CD4-positive, alpha-beta T cell (primary cell): Measurements from ENCODE around the gene SLC2A10. TPM values are rescaled to one million over a fixed set of nuclear protein-coding genes. Genes with fewer than 3 reads are reported as not detected.

ENCODE experiments used
- ATAC-seq: fragments of 200-7000 bp; cut with Tn5 transposase; one replicate; pipeline ENCODE4 v1.10.0; 2022; ENCODE audit warnings: mild to moderate bottlenecking; ENCODE audit not compliant: poor library complexity
- CTCF ChIA-PET: fragments of 350-600 bp; sonication (Branson Sonifier 250); formaldehyde crosslinking; loops from one replicate; lab custom pipeline; 2021; ENCODE audit warnings: antibody characterized with exemption, inconsistent platforms; lab: Charles Lee
- POLR2A ChIA-PET: fragments of 350-600 bp; sonication (Branson Sonifier 250); formaldehyde crosslinking; loops from one replicate; lab custom pipeline; 2021; ENCODE audit warnings: antibody characterized with exemption, inconsistent platforms; lab: Charles Lee
- DNase-seq, 14 experiments: peaks; one replicate each; pipeline ENCODE4 v3.0.0-alpha.2; 2013 to 2020; ENCODE audit warnings: mixed read lengths in 2 of 14
- H3K27ac ChIP-seq, 2 donors: one replicate each; pipeline versions ENCODE4 v1.5.1 to v1.7.0; 2013; ENCODE audit warnings: low read length in 2 of 2, low read depth in 1 of 2, mild to moderate bottlenecking in 1 of 2
- H3K27me3 ChIP-seq, 2 experiments: 1 replicate in 1 of 2; 2 replicates in 1 of 2; pipeline versions ENCODE4 v1.6.1 to v1.7.0; 2013; ENCODE audit warnings: low read length in 2 of 2, control low read depth in 1 of 2, mild to moderate bottlenecking in 1 of 2, moderate library complexity in 1 of 2; ENCODE audit not compliant: insufficient read depth in 2 of 2, control insufficient read depth in 1 of 2
- H3K36me3 ChIP-seq: one replicate; pipeline ENCODE4 v1.6.1; 2013; ENCODE audit warnings: low read length, control low read depth; ENCODE audit not compliant: insufficient read depth
- H3K4me1 ChIP-seq: one replicate; pipeline ENCODE4 v1.6.1; 2013; ENCODE audit warnings: low read length, control low read depth; ENCODE audit not compliant: insufficient read depth
- H3K4me3 ChIP-seq: one replicate; pipeline ENCODE4 v1.5.1; 2013; ENCODE audit warnings: mild to moderate bottlenecking, low read length, moderate library complexity
- H3K9me3 ChIP-seq, 2 experiments: 1 replicate in 1 of 2; 2 replicates in 1 of 2; pipeline versions ENCODE4 v1.6.1 to v1.7.0; 2013; ENCODE audit warnings: low read length in 2 of 2, mild to moderate bottlenecking in 2 of 2, control low read depth in 1 of 2, moderate library complexity in 1 of 2; ENCODE audit not compliant: control insufficient read depth in 1 of 2, insufficient read depth in 1 of 2
- H3K27ac Mint-ChIP-seq: one replicate; pipeline ENCODE4 v1.8.0; 2020; ENCODE audit warnings: mixed read lengths
- H3K27me3 Mint-ChIP-seq: one replicate; pipeline ENCODE4 v1.8.0; 2021; ENCODE audit warnings: mixed read lengths
- H3K36me3 Mint-ChIP-seq: one replicate; pipeline ENCODE4 v1.8.0; 2021; ENCODE audit warnings: low read depth, mixed read lengths
- H3K4me1 Mint-ChIP-seq: one replicate; pipeline ENCODE4 v1.8.0; 2021; ENCODE audit warnings: low read depth, mixed read lengths
- H3K4me3 Mint-ChIP-seq: one replicate; pipeline ENCODE4 v1.8.0; 2020; ENCODE audit warnings: mild to moderate bottlenecking, mixed read lengths
- H3K9me3 Mint-ChIP-seq: one replicate; pipeline ENCODE4 v1.8.0; 2020; ENCODE audit warnings: mixed read lengths
- CTCF ChIP-seq: fragments of 200-600 bp; IDR thresholded peaks from one replicate; pipeline ENCODE4 v1.8.0; 2022; ENCODE audit warnings: antibody characterized with exemption, mild to moderate bottlenecking
- intact Hi-C, 2 experiments: fragments of 100-400 bp; cut with DNase I in 1 of 2; cut with micrococcal nuclease in 1 of 2; formaldehyde crosslinking; loops; one replicate each; pipeline versions ENCODE4 v1.15.1 to v1.9.0; 2023 to 2025; cut with DNase I, micrococcal nuclease
- total RNA-seq, 174 experiments: library from RNA in 2 of 174; stranded (reverse) in 2 of 174; gene quantifications; one replicate each; pipeline ENCODE4 v1.2.3 and lab custom pipeline; 2021 to 2026

SLC2A10 gene
- total RNA-seq, 2 experiments from 2014 or later: not detected

- Histone ChIP-seq H3K4me3 (no peak overlapping the region), H3K4me1 (no peaks in the 10 kb centered on the region), H3K9me3 (no peaks in the 10 kb centered on the region), H3K27ac (no peak overlapping the region), H3K27me3 (peaks cover 0 to 11% of the 10 kb centered on the region in 2 experiments), H3K36me3 (no peaks in the 10 kb centered on the region)
- peaks cover 71% of the 10 kb centered on the region for H3K27me3 Mint-ChIP-seq
- no peak overlapping the region for H3K4me3 Mint-ChIP-seq
- ATAC-seq: no peak
- ChIA-PET CTCF (no interaction called here), POLR2A (no interaction called here)
- no peak overlapping the region for H3K27ac Mint-ChIP-seq
- TF ChIP-seq CTCF: no peak
- H3K4me1 Mint-ChIP-seq: no peaks in the 10 kb centered on the region
- H3K36me3 Mint-ChIP-seq: no peaks in the 10 kb centered on the region
- DNase-seq: no peak
- intact Hi-C loops: no loop called here
- H3K9me3 Mint-ChIP-seq: no peaks in the 10 kb centered on the region
These were observed 63.5 kb downstream of the SLC2A10 start for GRCh38 chr20:46772901-46773300.

DNA sequence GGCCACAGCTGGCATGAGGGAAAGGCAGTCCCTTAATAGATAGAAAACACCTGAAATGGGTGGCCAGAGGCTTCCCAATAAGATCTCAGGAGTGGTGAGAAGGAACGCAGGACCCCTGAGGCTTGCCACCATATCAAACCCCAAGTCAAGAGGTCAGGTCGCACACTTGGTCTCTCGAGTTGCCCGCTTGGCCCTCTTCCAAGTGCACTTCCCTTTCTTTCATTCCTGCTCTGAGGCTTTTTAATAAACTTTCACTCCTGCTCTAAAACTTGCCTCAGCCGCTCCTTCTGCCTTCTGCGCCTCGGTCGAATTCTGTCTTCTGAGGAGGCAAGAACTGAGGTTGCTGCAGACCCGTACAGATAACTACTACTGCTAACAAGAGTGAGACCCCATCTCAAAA lies 64.2 kb downstream of the SLC2A10 start:
- Mint-ChIP-seq H3K4me3 (no peak overlapping the region), H3K36me3 (no peaks in the 10 kb centered on the region), H3K9me3 (no peaks in the 10 kb centered on the region), H3K4me1 (no peaks in the 10 kb centered on the region), H3K27ac (no peak overlapping the region), H3K27me3 (peaks cover 72% of the 10 kb centered on the region)
- TF ChIP-seq CTCF: no peak
- H3K27me3 ChIP-seq: peaks cover 0 to 11% of the 10 kb centered on the region in 2 experiments
- H3K27ac ChIP-seq: no peak overlapping the region
- no peak overlapping the region for H3K4me3 ChIP-seq
- ChIA-PET CTCF (no interaction called here), POLR2A (no interaction called here)
- no peak for DNase-seq
- no peaks in the 10 kb centered on the region for H3K36me3 ChIP-seq
- intact Hi-C loops: no loop called here
- ATAC-seq: no peak
- H3K4me1 ChIP-seq: no peaks in the 10 kb centered on the region
- H3K9me3 ChIP-seq: no peaks in the 10 kb centered on the region

DNA sequence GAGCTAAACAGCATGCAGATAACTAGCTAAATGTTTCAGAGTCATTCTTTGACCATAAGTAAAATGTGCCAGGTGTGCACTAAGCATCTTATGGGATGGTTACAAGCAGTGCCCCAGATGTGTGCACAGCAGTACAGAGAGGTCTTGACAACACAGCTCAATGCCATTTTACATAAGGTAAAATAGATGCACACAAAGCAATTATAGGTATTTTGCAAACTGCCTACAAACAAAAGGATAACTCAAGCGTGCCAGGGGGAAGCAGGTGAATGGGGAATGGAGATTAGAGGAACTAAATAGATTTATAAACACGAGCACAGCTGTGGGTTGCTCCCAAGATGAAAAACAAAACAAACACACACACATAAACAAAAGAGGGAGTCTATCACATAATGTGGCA lies 64.8 kb downstream of the SLC2A10 start:
- ChIA-PET POLR2A (no interaction called here), CTCF (no interaction called here)
- no peaks in the 10 kb centered on the region for H3K4me1 ChIP-seq
- no peaks in the 10 kb centered on the region for H3K36me3 ChIP-seq
- no peak for TF ChIP-seq CTCF
- Mint-ChIP-seq H3K9me3 (no peaks in the 10 kb centered on the region), H3K4me3 (no peak overlapping the region), H3K36me3 (no peaks in the 10 kb centered on the region), H3K27ac (no peak overlapping the region), H3K27me3 (peaks cover 67% of the 10 kb centered on the region), H3K4me1 (no peaks in the 10 kb centered on the region)
- peaks cover 0 to 11% of the 10 kb centered on the region in 2 experiments for H3K27me3 ChIP-seq
- H3K27ac ChIP-seq: no peak overlapping the region
- H3K4me3 ChIP-seq: no peak overlapping the region
- DNase-seq: no peak
- no peak for ATAC-seq
- H3K9me3 ChIP-seq: no peaks in the 10 kb centered on the region
- intact Hi-C loops: no loop called here
